OCI-LY1 (cell line): ENCODE data around the gene SYT7.

Source experiments
- EZH2 ChIP-seq: fragments of 200-600 bp; sonication (generic), shearing (Covaris generic); IDR thresholded peaks from 2 replicates; pipeline ENCODE4 v1.8.0; 2017; ENCODE audit warnings: borderline replicate concordance, mixed run types, mild to moderate bottlenecking, antibody characterized with exemption, low read length, moderate library complexity, mixed read lengths
- TF ChIP-seq, protein P1 (sequence below): fragments of 200-600 bp; sonication (generic), shearing (Covaris generic); IDR thresholded peaks from 2 replicates; pipeline ENCODE4 v1.5.1; 2017; ENCODE audit warnings: mild to moderate bottlenecking, antibody characterized with exemption, low read length, moderate library complexity, mixed read lengths

DNA sequence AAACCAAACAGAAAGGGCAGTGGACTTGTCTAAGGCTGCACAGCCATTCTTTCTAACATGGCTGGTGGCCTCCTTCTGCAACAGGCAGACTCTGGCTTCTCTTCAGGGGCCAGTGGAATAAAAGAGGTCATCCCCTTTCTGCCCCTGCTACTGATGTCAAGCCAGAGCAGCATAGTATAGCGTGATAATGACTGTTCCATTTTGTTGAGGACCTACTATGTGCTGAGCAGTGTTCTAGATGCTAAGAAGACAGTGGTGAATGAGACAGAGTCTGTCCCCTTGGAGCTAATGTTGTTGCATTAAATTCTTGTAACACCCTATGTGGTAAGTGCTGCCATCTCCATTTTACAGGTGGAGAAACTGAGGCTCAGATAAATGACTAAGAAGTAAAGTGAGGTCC, 15.7 kb upstream of the SYT7 start:
- TF ChIP-seq, protein P1, sequence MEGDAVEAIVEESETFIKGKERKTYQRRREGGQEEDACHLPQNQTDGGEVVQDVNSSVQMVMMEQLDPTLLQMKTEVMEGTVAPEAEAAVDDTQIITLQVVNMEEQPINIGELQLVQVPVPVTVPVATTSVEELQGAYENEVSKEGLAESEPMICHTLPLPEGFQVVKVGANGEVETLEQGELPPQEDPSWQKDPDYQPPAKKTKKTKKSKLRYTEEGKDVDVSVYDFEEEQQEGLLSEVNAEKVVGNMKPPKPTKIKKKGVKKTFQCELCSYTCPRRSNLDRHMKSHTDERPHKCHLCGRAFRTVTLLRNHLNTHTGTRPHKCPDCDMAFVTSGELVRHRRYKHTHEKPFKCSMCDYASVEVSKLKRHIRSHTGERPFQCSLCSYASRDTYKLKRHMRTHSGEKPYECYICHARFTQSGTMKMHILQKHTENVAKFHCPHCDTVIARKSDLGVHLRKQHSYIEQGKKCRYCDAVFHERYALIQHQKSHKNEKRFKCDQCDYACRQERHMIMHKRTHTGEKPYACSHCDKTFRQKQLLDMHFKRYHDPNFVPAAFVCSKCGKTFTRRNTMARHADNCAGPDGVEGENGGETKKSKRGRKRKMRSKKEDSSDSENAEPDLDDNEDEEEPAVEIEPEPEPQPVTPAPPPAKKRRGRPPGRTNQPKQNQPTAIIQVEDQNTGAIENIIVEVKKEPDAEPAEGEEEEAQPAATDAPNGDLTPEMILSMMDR: no peak
- TF ChIP-seq EZH2: no peak
